HepG2 (cell line): ENCODE measurements around the gene ALK. TPM values are rescaled to one million over a fixed set of nuclear protein-coding genes. Genes with fewer than 3 reads are reported as not detected.

Experiments
- ATAC-seq: fragments of 200-7000 bp; cut with Tn5 transposase; 3 replicates; pipeline ENCODE4 v1.9.1; 2020; ENCODE audit warnings: mild to moderate bottlenecking, moderate library complexity
- BruUV-seq: library from RNA; stranded (reverse); fragments of 400-500 nt; replicated peaks from 2 replicates; lab custom pipeline; 2021; lab: Mats Ljungman, UMichigan
- CTCF ChIA-PET: fragments of 300-600 bp; formaldehyde crosslinking; extraction: SDS; loops from one replicate; lab custom pipeline; 2021; ENCODE audit warnings: low total read pairs, inconsistent platforms, low intra/inter-chr PET ratio; lab: Yijun Ruan, JAX
- POLR2A ChIA-PET: fragments of 350-600 bp; sonication (Branson Sonifier 250); formaldehyde crosslinking; loops from one replicate; lab custom pipeline; 2020; ENCODE audit warnings: antibody characterized with exemption, inconsistent platforms; lab: Yijun Ruan, JAX
- DNase-seq: peaks from one replicate; pipeline ENCODE4 v3.0.0-alpha.2; 2015; ENCODE audit warnings: low spot score
- FAIRE-seq: peaks from 3 replicates; lab custom pipeline; 2011; peaks lifted over from hg19 to GRCh38; lab: Jason Lieb, UNC
- H2AFZ ChIP-seq: one replicate; pipeline ENCODE4 v1.6.1; 2011; ENCODE audit warnings: low read length, inconsistent platforms
- H3K27ac ChIP-seq: fragments of 300-600 bp; 3 replicates; pipeline ENCODE4 v1.8.0; 2011; ENCODE audit warnings: mixed run types, mild to moderate bottlenecking, mixed read lengths, low read length, inconsistent platforms; ENCODE audit not compliant: insufficient read depth; ENCODE audit errors: extremely low read length
- H3K27me3 ChIP-seq, 2 experiments: fragments of 200-600 bp in 1 of 2; 2 replicates in 1 of 2; 3 replicates in 1 of 2; pipeline versions ENCODE4 v1.6.0 to v1.8.0; 2011; ENCODE audit warnings: low read length in 2 of 2, mild to moderate bottlenecking in 2 of 2, moderate library complexity in 2 of 2, inconsistent platforms in 1 of 2; ENCODE audit not compliant: insufficient read depth in 2 of 2, control insufficient read depth in 1 of 2
- H3K36me3 ChIP-seq, 2 experiments: fragments of 200-600 bp in 1 of 2; replicated peaks in 1 of 2; 2 replicates in 1 of 2; 3 replicates in 1 of 2; pipeline versions ENCODE4 v1.5.1 to v1.8.0; 2011; ENCODE audit warnings: low read length in 2 of 2, inconsistent platforms in 1 of 2; ENCODE audit not compliant: insufficient read depth in 2 of 2, control insufficient read depth in 1 of 2
- H3K4me1 ChIP-seq: 2 replicates; pipeline ENCODE4 v1.5.1; 2012; ENCODE audit warnings: low read length, inconsistent platforms; ENCODE audit not compliant: insufficient read depth
- H3K4me2 ChIP-seq: 2 replicates; pipeline ENCODE4 v1.6.0; 2011; ENCODE audit warnings: low read depth, low read length, inconsistent platforms
- H3K4me3 ChIP-seq, 3 experiments: fragments of 200-600 bp in 1 of 3; sonication (generic), shearing (Covaris generic) in 1 of 3; replicated peaks in 1 of 3; 2 replicates each; pipeline ENCODE4 v1.5.1; 2011 to 2016; ENCODE audit warnings: low read length in 3 of 3, inconsistent platforms in 2 of 3, low read depth in 2 of 3, mild to moderate bottlenecking in 2 of 3, control low read depth in 1 of 3, mixed read lengths in 1 of 3; ENCODE audit not compliant: insufficient read depth in 1 of 3
- H3K79me2 ChIP-seq: one replicate; pipeline ENCODE4 v1.6.1; 2011; ENCODE audit warnings: low read length, inconsistent platforms; ENCODE audit not compliant: insufficient read depth
- H3K9ac ChIP-seq: 2 replicates; pipeline ENCODE4 v1.6.0; 2011; ENCODE audit warnings: mild to moderate bottlenecking, low read depth, low read length, inconsistent platforms; ENCODE audit not compliant: insufficient read depth
- H3K9me3 ChIP-seq: 2 replicates; pipeline ENCODE4 v1.5.1; 2012; ENCODE audit warnings: mild to moderate bottlenecking, low read length
- H4K20me1 ChIP-seq: 2 replicates; pipeline ENCODE4 v1.6.0; 2011; ENCODE audit warnings: inconsistent platforms, mild to moderate bottlenecking, low read length, moderate library complexity; ENCODE audit not compliant: insufficient read depth
- ZNF282 ChIP-seq: fragments of 450-650 bp; IDR thresholded peaks from 2 replicates; pipeline ENCODE4 v1.6.1; 2018; ENCODE audit not compliant: partially characterized antibody
- WGBS: methylation state at CpG from one replicate; pipeline ENCODE4 v1.1.6; 2017; ENCODE audit warnings: low lambda C conversion rate; 5-methylcytosine and 5-hydroxymethylcytosine counted together
- in situ Hi-C: cut with HindIII; loops from 2 replicates; pipeline ENCODE4 v1.10.0; 2017; ENCODE audit warnings: low pct_unique_long_range_greater_than_20kb; ENCODE audit not compliant: extremely low pct_ligation_motif_present
- intact Hi-C: fragments of 100-400 bp; cut with micrococcal nuclease; formaldehyde crosslinking; loops from one replicate; pipeline ENCODE4 v1.10.0; 2022; ENCODE audit not compliant: unreplicated experiment
- polyA plus RNA-seq, 8 experiments: library from polyadenylated mRNA; depleted of rRNA in 3 of 8; stranded (reverse) in 7 of 8; unstranded in 1 of 8; fragments of >200 nt; fragmentation: Illumina TruSeq in 4 of 8; extraction: Trizol in 4 of 8; gene quantifications; 2 replicates each; pipeline versions ENCODE4 v1.2.1 to v1.2.3, GENCODE V29; 2011 to 2016; ENCODE audit warnings: low read depth in 4 of 8, missing spikeins in 1 of 8, mixed read lengths in 1 of 8; ENCODE audit not compliant: insufficient read depth in 1 of 8
- total RNA-seq, 5 experiments: library from RNA; depleted of rRNA; stranded (reverse); fragments of >200 nt; fragmentation: Illumina TruSeq; extraction: Trizol; gene quantifications; 2 replicates each; pipeline ENCODE4 v1.2.3, GENCODE V29; 2016; ENCODE audit warnings: low read depth in 1 of 5
- TF ChIP-seq, protein P1 (sequence below): sonication (generic); formaldehyde crosslinking; IDR thresholded peaks from 2 replicates; pipeline ENCODE4 v1.4.0; 2020; ENCODE audit warnings: missing genetic modification reagents
- TF ChIP-seq, protein P2 (sequence below): sonication (generic); formaldehyde crosslinking; conservative IDR thresholded peaks from 2 replicates; pipeline ENCODE4 v1.4.0; 2020; ENCODE audit warnings: missing genetic modification reagents
- TF ChIP-seq, protein P3 (sequence below): sonication (generic); formaldehyde crosslinking; IDR thresholded peaks from 2 replicates; pipeline ENCODE4 v1.4.0; 2020; ENCODE audit warnings: missing genetic modification reagents, borderline replicate concordance
- TF ChIP-seq, protein P4 (sequence below): sonication (generic); formaldehyde crosslinking; conservative IDR thresholded peaks from 2 replicates; pipeline ENCODE4 v1.4.0; 2020; ENCODE audit warnings: mild to moderate bottlenecking, missing genetic modification reagents, moderate library complexity

Gene ALK
- total and polyA plus RNA-seq, 2 of the 13 experiments (the other 11 are each of a cell fraction or from before 2014, with no cell fraction given): not detected

DNA sequence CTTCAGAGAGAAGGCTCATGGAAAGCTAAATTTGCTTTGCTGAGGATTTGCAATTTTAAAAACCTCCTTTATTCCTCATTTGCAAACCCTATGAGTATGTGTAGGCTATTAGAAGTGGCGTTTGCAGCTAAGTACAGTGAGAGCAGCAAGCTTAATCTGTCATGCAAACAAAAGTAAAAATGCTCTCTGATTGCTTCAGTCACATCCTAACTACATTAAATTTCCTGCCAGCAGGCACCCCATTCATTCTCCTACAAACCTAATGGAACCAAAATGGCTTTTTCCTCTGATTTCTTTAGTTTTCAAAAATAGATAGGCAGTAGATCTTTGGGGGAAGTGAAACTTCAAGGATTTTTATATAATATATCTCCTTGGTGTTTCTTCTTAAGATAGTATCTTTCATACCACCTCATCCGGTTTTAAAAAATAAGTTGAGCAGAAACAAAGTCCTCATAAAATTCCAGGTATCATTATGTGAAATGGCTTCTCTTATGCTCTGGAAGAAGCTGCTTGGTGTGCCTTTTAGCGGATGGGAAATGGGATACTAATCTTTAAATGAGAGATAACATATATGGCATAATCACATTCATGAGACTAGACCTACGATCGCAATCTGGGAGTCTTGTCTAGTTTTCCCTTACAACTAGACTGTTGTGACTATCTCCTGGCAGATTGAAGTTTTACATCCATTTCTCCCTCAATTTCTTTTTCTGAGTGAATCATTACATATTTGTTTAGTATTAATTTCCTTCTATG, 757.1 kb downstream of the ALK start:
- BruUV-seq: no TSS peak
- intact Hi-C loops (no loop called here), in situ Hi-C loops (no loop called here)
- Histone ChIP-seq H3K4me3 (no peak overlapping the region), H3K9ac (no peak overlapping the region), H3K27ac (no peak overlapping the region), H4K20me1 (no peaks in the 10 kb centered on the region), H3K27me3 (no peaks in the 10 kb centered on the region), H3K36me3 (no peaks in the 10 kb centered on the region), H3K4me2 (no peak overlapping the region), H3K4me1 (peaks cover 16% of the 10 kb centered on the region), H3K9me3 (no peaks in the 10 kb centered on the region), H3K79me2 (no peaks in the 10 kb centered on the region), H2AFZ (no peak overlapping the region)
- no peak for DNase-seq
- CTCF ChIA-PET: no interaction called here
- ATAC-seq: no peak
- TF ChIP-seq, protein P1, sequence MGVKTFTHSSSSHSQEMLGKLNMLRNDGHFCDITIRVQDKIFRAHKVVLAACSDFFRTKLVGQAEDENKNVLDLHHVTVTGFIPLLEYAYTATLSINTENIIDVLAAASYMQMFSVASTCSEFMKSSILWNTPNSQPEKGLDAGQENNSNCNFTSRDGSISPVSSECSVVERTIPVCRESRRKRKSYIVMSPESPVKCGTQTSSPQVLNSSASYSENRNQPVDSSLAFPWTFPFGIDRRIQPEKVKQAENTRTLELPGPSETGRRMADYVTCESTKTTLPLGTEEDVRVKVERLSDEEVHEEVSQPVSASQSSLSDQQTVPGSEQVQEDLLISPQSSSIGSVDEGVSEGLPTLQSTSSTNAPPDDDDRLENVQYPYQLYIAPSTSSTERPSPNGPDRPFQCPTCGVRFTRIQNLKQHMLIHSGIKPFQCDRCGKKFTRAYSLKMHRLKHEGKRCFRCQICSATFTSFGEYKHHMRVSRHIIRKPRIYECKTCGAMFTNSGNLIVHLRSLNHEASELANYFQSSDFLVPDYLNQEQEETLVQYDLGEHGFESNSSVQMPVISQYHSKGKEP (CRISPR knock-in tag): no peak
- TF ChIP-seq, protein P2, sequence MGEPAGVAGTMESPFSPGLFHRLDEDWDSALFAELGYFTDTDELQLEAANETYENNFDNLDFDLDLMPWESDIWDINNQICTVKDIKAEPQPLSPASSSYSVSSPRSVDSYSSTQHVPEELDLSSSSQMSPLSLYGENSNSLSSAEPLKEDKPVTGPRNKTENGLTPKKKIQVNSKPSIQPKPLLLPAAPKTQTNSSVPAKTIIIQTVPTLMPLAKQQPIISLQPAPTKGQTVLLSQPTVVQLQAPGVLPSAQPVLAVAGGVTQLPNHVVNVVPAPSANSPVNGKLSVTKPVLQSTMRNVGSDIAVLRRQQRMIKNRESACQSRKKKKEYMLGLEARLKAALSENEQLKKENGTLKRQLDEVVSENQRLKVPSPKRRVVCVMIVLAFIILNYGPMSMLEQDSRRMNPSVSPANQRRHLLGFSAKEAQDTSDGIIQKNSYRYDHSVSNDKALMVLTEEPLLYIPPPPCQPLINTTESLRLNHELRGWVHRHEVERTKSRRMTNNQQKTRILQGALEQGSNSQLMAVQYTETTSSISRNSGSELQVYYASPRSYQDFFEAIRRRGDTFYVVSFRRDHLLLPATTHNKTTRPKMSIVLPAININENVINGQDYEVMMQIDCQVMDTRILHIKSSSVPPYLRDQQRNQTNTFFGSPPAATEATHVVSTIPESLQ (CRISPR knock-in tag): no peak
- TF ChIP-seq ZNF282: no peak
- TF ChIP-seq, protein P3, sequence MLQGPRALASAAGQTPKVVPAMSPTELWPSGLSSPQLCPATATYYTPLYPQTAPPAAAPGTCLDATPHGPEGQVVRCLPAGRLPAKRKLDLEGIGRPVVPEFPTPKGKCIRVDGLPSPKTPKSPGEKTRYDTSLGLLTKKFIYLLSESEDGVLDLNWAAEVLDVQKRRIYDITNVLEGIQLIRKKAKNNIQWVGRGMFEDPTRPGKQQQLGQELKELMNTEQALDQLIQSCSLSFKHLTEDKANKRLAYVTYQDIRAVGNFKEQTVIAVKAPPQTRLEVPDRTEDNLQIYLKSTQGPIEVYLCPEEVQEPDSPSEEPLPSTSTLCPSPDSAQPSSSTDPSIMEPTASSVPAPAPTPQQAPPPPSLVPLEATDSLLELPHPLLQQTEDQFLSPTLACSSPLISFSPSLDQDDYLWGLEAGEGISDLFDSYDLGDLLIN (CRISPR knock-in tag): no peak
- TF ChIP-seq, protein P4, sequence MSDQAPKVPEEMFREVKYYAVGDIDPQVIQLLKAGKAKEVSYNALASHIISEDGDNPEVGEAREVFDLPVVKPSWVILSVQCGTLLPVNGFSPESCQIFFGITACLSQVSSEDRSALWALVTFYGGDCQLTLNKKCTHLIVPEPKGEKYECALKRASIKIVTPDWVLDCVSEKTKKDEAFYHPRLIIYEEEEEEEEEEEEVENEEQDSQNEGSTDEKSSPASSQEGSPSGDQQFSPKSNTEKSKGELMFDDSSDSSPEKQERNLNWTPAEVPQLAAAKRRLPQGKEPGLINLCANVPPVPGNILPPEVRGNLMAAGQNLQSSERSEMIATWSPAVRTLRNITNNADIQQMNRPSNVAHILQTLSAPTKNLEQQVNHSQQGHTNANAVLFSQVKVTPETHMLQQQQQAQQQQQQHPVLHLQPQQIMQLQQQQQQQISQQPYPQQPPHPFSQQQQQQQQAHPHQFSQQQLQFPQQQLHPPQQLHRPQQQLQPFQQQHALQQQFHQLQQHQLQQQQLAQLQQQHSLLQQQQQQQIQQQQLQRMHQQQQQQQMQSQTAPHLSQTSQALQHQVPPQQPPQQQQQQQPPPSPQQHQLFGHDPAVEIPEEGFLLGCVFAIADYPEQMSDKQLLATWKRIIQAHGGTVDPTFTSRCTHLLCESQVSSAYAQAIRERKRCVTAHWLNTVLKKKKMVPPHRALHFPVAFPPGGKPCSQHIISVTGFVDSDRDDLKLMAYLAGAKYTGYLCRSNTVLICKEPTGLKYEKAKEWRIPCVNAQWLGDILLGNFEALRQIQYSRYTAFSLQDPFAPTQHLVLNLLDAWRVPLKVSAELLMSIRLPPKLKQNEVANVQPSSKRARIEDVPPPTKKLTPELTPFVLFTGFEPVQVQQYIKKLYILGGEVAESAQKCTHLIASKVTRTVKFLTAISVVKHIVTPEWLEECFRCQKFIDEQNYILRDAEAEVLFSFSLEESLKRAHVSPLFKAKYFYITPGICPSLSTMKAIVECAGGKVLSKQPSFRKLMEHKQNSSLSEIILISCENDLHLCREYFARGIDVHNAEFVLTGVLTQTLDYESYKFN (CRISPR knock-in tag): no peak
- 50% methylated on average over 5 of the region's 5 CpGs for WGBS
- POLR2A ChIA-PET: no interaction called here
- FAIRE-seq: no peak
